Measurements from ENCODE around the gene EXD1.

Gene EXD1

DNA sequence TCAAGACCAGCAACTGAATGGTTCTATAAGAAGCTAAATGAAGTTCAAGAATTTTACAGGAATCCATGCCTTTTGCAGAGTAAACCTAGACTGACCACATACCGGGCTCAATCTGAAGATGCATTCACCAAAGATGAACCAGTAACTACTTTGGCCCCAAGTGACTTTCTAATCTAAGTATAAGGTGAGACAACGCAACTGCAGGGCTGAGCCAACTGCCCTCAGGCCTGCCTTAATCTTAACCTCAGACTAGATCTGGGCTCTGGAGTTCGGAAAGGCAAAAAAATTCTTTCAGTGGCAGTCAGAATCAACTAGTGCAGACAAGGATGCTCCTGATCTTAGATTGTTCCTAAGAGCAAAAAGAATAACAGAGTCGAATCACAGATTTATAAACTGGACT is 48.3 kb downstream of the EXD1 start:
- Histone ChIP-seq H3K36me3 (ENCODE audit: insufficient read depth, low read length) (no peaks in the 10 kb centered on the region), H3K27me3 (ENCODE audit: insufficient read depth, low read length) (no peaks in the 10 kb centered on the region), H3K27ac (ENCODE audit: low read depth, low read length) (no peak overlapping the region), H3K4me1 (ENCODE audit: control insufficient read depth, insufficient read depth, low read length, unreplicated experiment) (peaks cover 9% of the 10 kb centered on the region), H2AFZ (ENCODE audit: low read length, unreplicated experiment) (no peak overlapping the region), H3K79me2 (ENCODE audit: control insufficient read depth, insufficient read depth, low read length, unreplicated experiment) (no peaks in the 10 kb centered on the region), H3K4me3 (ENCODE audit: low read depth, low read length) (no peak overlapping the region)

DNA sequence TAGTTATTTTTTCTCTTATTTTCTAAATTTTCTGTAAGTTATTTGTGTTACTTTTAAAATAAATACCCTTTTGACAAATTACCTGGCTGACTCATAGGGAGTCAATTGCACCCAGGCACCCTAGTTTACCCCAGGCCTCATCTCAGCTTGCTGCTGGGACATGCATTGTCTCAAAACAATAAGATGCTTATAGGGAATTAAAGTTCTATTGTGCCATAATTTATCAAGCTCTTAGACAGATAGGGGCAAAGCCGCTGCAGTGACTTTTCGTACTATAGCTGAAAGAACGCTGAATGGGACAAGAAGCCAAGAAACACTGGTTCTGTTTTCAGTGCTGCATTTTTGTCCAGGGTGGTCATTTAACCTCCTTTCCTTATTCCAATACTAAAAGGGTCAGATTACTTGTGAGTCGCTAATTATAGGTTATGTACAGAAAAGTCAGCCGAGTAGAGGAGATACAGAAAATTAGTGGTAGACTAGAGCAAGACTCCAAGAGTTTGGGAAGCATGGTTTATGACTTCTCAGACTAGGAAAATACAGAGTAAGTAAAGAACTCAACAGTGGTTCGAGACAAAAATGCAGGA is 50.3 kb downstream of the EXD1 start:
- Histone ChIP-seq H3K27ac (ENCODE audit: low read depth, low read length) (no peak overlapping the region), H3K36me3 (ENCODE audit: insufficient read depth, low read length) (no peaks in the 10 kb centered on the region), H3K27me3 (ENCODE audit: insufficient read depth, low read length) (no peaks in the 10 kb centered on the region), H3K79me2 (ENCODE audit: control insufficient read depth, insufficient read depth, low read length, unreplicated experiment) (no peaks in the 10 kb centered on the region), H3K4me1 (ENCODE audit: control insufficient read depth, insufficient read depth, low read length, unreplicated experiment) (peaks cover 9% of the 10 kb centered on the region), H2AFZ (ENCODE audit: low read length, unreplicated experiment) (no peak overlapping the region), H3K4me3 (ENCODE audit: low read depth, low read length) (no peak overlapping the region)

DNA sequence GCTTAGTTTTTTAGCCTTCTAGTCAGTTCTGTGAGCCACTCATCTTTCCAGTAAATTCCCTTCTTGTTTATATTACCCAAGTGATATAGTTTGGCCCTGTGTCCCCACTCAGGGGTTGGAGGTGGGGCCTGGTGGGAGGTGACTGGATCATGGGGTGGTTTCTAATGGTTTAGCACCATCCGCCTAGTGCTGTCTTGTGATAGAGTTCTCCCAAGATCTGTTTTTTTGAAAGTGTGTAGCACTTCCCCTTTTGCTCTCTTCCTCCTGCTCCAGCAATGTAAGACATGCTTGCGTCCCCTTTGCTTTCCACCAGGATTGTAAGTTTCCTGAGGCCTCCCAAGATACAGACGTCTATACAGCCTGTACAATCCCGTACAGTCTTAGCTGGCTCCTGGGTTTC is 60.8 kb downstream of the EXD1 start:
- no peaks in the 10 kb centered on the region for H3K27me3 ChIP-seq (ENCODE audit: insufficient read depth, low read length)
- no peaks in the 10 kb centered on the region for H3K79me2 ChIP-seq (ENCODE audit: control insufficient read depth, insufficient read depth, low read length, unreplicated experiment)
- no peaks in the 10 kb centered on the region for H3K36me3 ChIP-seq (ENCODE audit: insufficient read depth, low read length)
- H3K27ac ChIP-seq (ENCODE audit: low read depth, low read length) = no peak overlapping the region
- H3K4me1 ChIP-seq (ENCODE audit: control insufficient read depth, insufficient read depth, low read length, unreplicated experiment) = no peaks in the 10 kb centered on the region
- H3K4me3 ChIP-seq (ENCODE audit: low read depth, low read length) = no peak overlapping the region
- no peak overlapping the region for H2AFZ ChIP-seq (ENCODE audit: low read length, unreplicated experiment)

DNA sequence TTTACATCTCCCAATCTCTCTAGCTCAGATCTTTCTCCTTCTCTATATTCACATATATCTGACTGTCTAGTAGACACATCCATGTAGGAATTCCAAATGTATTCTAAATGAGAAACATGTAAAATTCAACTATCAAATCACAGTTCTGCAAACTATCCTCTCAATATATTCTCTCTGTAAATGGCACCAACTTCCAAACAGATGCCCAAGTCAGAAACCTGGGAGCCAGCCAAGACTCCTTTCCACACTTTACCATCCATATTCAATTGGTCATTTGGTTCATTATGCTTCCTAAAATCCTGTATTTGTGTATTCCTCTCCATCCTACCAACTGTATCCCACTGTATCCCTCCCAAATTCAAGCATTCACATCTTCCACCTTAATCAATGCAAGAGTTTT is 61.5 kb downstream of the EXD1 start:
- no peak overlapping the region for H3K4me3 ChIP-seq (ENCODE audit: low read depth, low read length)
- no peaks in the 10 kb centered on the region for H3K79me2 ChIP-seq (ENCODE audit: control insufficient read depth, insufficient read depth, low read length, unreplicated experiment)
- no peaks in the 10 kb centered on the region for H3K27me3 ChIP-seq (ENCODE audit: insufficient read depth, low read length)
- H3K27ac ChIP-seq (ENCODE audit: low read depth, low read length) = no peak overlapping the region
- no peaks in the 10 kb centered on the region for H3K36me3 ChIP-seq (ENCODE audit: insufficient read depth, low read length)
- no peak overlapping the region for H2AFZ ChIP-seq (ENCODE audit: low read length, unreplicated experiment)
- no peaks in the 10 kb centered on the region for H3K4me1 ChIP-seq (ENCODE audit: control insufficient read depth, insufficient read depth, low read length, unreplicated experiment)

DNA sequence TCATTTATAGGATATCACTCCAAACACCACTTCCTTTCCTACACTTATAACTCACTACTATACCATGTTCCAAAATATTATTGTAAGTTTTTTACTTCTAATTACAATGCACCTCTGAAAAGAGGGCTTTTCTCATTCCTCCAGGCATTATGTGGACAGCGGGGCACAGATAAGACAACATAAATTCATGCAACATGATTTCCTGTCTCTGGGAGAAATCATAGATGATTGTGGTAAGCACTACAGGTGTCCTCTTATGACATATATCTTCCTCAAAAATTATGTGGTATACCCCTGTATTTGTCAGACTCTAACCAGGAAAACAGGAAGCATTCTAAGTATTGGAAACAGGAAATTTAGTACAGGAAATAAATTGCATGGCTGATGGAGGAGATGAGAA is 68.8 kb downstream of the EXD1 start:
- no peaks in the 10 kb centered on the region for H3K36me3 ChIP-seq (ENCODE audit: insufficient read depth, low read length)
- H3K79me2 ChIP-seq (ENCODE audit: control insufficient read depth, insufficient read depth, low read length, unreplicated experiment) = no peaks in the 10 kb centered on the region
- H3K4me3 ChIP-seq (ENCODE audit: low read depth, low read length) = no peak overlapping the region
- H3K4me1 ChIP-seq (ENCODE audit: control insufficient read depth, insufficient read depth, low read length, unreplicated experiment) = peaks cover 8% of the 10 kb centered on the region
- H3K27me3 ChIP-seq (ENCODE audit: insufficient read depth, low read length) = no peaks in the 10 kb centered on the region
- no peak overlapping the region for H2AFZ ChIP-seq (ENCODE audit: low read length, unreplicated experiment)
- H3K27ac ChIP-seq (ENCODE audit: low read depth, low read length) = peak overlapping the region; percentile 60

DNA sequence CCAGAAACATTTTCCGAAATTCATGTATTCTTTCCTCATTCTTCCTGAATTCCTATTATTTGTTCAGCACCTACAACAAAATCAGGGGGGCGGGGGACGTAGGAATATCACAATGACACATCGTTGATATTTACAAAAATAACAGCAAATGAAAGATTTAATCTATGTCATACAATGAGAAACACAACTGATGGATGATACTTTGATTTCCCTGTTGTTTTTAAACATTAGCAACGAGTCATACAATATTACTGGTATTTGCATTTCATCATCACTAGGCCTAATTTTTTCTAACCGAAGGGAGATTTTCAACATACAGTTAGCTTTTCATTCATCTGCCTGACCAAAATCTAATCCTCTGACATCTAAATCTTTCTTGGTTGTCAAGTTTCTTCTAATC is 69.2 kb downstream of the EXD1 start:
- no peak overlapping the region for H2AFZ ChIP-seq (ENCODE audit: low read length, unreplicated experiment)
- no peaks in the 10 kb centered on the region for H3K36me3 ChIP-seq (ENCODE audit: insufficient read depth, low read length)
- peak overlapping the region; percentile 60 for H3K27ac ChIP-seq (ENCODE audit: low read depth, low read length)
- H3K27me3 ChIP-seq (ENCODE audit: insufficient read depth, low read length) = no peaks in the 10 kb centered on the region
- no peak overlapping the region for H3K4me3 ChIP-seq (ENCODE audit: low read depth, low read length)
- peaks cover 8% of the 10 kb centered on the region for H3K4me1 ChIP-seq (ENCODE audit: control insufficient read depth, insufficient read depth, low read length, unreplicated experiment)
- no peaks in the 10 kb centered on the region for H3K79me2 ChIP-seq (ENCODE audit: control insufficient read depth, insufficient read depth, low read length, unreplicated experiment)

DNA sequence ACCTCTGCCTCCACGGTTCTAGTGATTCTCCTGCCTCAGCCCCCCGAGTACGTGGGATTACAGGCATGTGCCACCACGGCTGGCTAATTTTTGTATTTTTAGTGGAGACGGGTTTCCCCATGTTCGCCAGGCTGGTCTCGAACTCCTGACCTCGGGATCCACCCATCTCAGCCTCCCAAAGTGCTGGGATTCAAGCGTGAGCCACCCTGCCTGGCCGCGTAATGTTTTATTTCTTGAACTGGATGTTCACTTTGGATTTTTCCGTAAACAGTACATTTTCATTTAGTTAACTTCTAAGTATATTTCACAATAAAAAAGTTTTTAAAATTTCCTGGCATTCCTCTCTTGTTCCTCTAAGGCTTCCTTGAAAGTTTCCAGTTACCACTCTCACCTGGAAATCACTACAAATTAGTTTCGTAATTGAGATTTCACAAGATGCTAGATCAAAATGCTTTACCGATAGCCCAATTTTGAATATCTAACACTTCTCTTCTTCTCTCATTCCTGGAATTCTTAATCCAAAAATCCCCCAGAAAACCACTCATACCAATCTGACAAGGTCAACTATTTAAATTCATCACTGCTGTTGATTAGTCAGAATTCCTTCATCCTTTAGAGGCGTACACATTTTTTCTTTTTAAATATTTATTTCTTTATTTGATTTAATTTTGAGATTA is 69.8 kb downstream of the EXD1 start:
- H3K79me2 ChIP-seq (ENCODE audit: control insufficient read depth, insufficient read depth, low read length, unreplicated experiment) = no peaks in the 10 kb centered on the region
- H3K27me3 ChIP-seq (ENCODE audit: insufficient read depth, low read length) = no peaks in the 10 kb centered on the region
- peaks cover 8% of the 10 kb centered on the region for H3K4me1 ChIP-seq (ENCODE audit: control insufficient read depth, insufficient read depth, low read length, unreplicated experiment)
- H2AFZ ChIP-seq (ENCODE audit: low read length, unreplicated experiment) = peak overlapping the region; percentile 71
- peak overlapping the region; percentile 60 for H3K27ac ChIP-seq (ENCODE audit: low read depth, low read length)
- H3K4me3 ChIP-seq (ENCODE audit: low read depth, low read length) = peak overlapping the region; percentile 33
- no peaks in the 10 kb centered on the region for H3K36me3 ChIP-seq (ENCODE audit: insufficient read depth, low read length)

DNA sequence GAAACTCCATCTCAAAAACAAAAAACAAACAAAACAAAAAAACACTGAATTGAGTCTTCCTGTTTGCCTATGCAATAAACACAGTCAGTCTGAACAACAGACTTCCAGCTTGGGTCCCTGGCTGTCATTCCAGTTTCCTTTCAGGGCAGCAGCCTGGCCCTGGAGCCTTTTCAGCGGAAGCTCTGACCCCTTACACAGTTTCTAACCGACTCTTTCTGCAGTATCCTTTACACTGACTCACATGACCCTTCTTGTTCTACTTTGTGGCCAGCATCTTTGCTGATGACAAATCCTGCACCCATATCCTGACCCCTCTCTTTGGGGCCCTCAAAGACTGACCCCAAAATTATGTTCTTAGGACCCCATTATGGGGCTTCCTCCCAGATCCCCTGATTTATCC is 76.1 kb downstream of the EXD1 start:
- Histone ChIP-seq H3K36me3 (ENCODE audit: insufficient read depth, low read length) (no peaks in the 10 kb centered on the region), H3K4me1 (ENCODE audit: control insufficient read depth, insufficient read depth, low read length, unreplicated experiment) (peaks cover 5% of the 10 kb centered on the region), H3K27me3 (ENCODE audit: insufficient read depth, low read length) (no peaks in the 10 kb centered on the region), H3K4me3 (ENCODE audit: low read depth, low read length) (no peak overlapping the region), H2AFZ (ENCODE audit: low read length, unreplicated experiment) (no peak overlapping the region), H3K27ac (ENCODE audit: low read depth, low read length) (no peak overlapping the region), H3K79me2 (ENCODE audit: control insufficient read depth, insufficient read depth, low read length, unreplicated experiment) (no peaks in the 10 kb centered on the region)

DNA sequence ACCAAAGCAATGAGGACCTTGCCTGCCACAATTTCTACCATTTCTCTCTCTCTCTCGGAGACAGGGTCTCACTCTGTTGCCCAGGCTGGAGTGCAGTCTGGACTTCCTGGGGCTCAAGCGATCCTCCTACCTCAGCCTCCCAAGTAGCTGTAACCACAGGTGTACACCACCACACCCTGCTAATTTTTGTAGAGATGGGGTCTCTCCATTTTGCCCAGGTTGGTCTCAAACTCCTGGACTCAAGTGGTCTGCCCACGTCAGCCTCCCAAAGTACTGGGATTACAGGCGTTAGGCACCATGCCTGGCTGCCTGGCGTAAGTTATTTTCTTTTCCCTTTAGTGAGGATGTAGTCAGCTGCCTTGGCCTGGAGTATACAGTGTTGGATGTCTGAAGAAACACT is 76.8 kb downstream of the EXD1 start:
- H3K36me3 ChIP-seq (ENCODE audit: insufficient read depth, low read length) = no peaks in the 10 kb centered on the region

DNA sequence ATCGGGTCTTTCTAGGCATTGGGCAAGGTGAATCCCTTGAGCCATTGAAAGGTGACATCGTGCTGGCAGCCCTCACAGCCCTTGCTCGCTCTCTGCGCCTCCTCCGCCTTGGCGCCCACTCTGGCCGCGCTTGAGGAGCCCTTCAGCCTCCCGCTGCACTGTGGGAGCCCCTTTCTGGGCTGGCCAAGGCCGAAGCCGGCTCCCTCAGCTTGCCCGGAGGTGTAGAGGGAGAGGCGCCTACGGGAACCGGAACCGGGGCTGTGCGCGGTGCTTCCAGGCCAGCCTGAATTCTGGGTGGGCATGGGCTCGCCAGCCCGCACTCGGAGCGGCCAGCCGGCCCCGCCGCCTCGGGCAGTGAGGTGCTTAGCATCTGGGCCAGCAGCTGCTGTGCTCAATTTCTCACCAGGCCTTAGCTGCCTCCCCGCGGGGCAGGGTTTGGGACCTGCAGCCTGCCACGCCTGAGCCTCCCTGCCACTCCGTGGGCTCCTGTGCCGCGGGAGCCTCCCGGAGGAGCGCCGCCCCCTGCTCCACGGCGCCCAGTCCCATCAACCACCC is 79.0 kb downstream of the EXD1 start:
- Histone ChIP-seq H3K79me2 (ENCODE audit: control insufficient read depth, insufficient read depth, low read length, unreplicated experiment) (no peaks in the 10 kb centered on the region), H3K4me1 (ENCODE audit: control insufficient read depth, insufficient read depth, low read length, unreplicated experiment) (peaks cover 8% of the 10 kb centered on the region), H3K36me3 (ENCODE audit: insufficient read depth, low read length) (no peaks in the 10 kb centered on the region), H2AFZ (ENCODE audit: low read length, unreplicated experiment) (no peak overlapping the region), H3K27ac (ENCODE audit: low read depth, low read length) (no peak overlapping the region), H3K27me3 (ENCODE audit: insufficient read depth, low read length) (no peaks in the 10 kb centered on the region), H3K4me3 (ENCODE audit: low read depth, low read length) (no peak overlapping the region)

More for the DNA sequence above, 76.8 kb downstream of the EXD1 start:
- H3K27me3 ChIP-seq (ENCODE audit: insufficient read depth, low read length) = no peaks in the 10 kb centered on the region
- H2AFZ ChIP-seq (ENCODE audit: low read length, unreplicated experiment) = no peak overlapping the region
- H3K27ac ChIP-seq (ENCODE audit: low read depth, low read length) = no peak overlapping the region
- H3K79me2 ChIP-seq (ENCODE audit: control insufficient read depth, insufficient read depth, low read length, unreplicated experiment) = no peaks in the 10 kb centered on the region
- H3K4me3 ChIP-seq (ENCODE audit: low read depth, low read length) = no peak overlapping the region
- H3K4me1 ChIP-seq (ENCODE audit: control insufficient read depth, insufficient read depth, low read length, unreplicated experiment) = peaks cover 5% of the 10 kb centered on the region

DNA sequence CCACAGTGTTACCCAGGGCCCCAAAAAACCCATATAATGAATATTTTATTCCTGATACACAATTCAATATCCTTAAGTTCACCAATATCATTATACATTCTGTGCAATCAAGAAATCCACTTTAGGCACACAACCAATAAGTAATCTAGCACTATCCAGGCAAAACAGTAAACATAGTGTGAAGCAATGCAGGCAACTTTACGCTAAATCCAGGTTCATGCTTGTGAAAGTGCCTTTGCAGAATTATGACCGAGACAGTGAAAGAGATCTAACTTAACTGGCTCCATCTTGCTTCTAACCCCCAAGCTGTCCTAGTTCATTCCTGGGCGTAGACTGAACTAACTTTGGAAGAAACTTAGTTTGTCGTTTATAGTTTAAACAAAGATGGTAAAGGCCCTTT is 80.3 kb downstream of the EXD1 start:
- Histone ChIP-seq H2AFZ (ENCODE audit: low read length, unreplicated experiment) (no peak overlapping the region), H3K79me2 (ENCODE audit: control insufficient read depth, insufficient read depth, low read length, unreplicated experiment) (no peaks in the 10 kb centered on the region), H3K27ac (ENCODE audit: low read depth, low read length) (no peak overlapping the region), H3K36me3 (ENCODE audit: insufficient read depth, low read length) (no peaks in the 10 kb centered on the region), H3K4me1 (ENCODE audit: control insufficient read depth, insufficient read depth, low read length, unreplicated experiment) (peaks cover 8% of the 10 kb centered on the region), H3K4me3 (ENCODE audit: low read depth, low read length) (no peak overlapping the region), H3K27me3 (ENCODE audit: insufficient read depth, low read length) (no peaks in the 10 kb centered on the region)
